Measurements from ENCODE around the gene SLC16A8.

DNA sequence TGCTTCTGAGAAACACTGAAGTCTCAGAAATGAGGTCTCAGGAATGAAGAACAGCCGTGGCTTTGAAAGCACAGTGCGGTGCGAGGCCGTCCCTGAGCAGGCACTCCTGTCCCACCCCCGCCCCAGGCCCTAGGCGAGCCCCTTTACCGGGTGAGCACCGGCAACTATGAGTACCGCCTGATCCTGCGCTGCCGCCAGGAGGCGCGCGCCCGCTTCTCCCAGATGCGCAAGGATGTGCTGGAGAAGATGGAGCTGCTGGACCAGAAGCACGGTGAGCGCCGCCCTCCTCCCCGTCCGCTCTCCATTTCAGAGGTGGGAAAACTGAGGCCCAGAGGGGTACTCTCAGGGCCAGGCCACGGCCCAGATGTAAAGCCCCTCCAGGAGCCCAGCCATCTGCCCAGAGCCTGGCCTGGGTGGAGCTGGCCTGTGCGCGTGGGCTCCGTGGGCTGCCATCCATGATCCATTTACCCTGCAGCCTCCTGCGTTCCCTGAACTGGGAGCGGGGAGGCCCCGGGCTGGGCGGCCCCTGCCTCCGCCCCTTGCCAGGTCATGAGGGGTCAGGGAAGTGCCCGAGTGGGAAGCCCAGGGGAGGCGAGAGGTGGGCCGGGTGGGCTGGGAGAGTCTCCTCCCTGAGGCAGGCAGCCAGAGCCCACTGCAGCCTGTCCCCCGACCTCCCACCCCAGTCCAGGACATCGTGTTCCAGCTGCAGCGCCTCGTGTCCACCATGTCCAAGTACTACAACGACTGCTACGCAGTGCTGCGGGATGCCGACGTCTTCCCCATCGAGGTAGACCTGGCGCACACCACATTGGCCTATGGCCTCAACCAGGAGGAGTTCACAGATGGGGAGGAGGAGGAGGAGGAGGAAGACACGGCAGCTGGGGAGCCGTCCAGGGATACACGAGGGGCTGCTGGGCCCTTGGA lies 9.5 kb downstream of the SLC16A8 start:
- TF ChIP-seq CTCF (tag by site-specific recombination; IDR thresholded peaks at IDR 0.05): no peak
- TF ChIP-seq ZNF274 (IDR thresholded peaks at IDR 0.05; ENCODE audit: low read length): no peak
- TF ChIP-seq ZNF274 (tag by site-specific recombination; IDR thresholded peaks at IDR 0.05; ENCODE audit: borderline replicate concordance): no peak
- TF ChIP-seq ZNF202 (tag by site-specific recombination; IDR thresholded peaks at IDR 0.05; ENCODE audit: borderline replicate concordance): no peak
- no peak for TF ChIP-seq ZBTB21 (tag by site-specific recombination; IDR thresholded peaks at IDR 0.05)
- TF ChIP-seq ZBTB6 (tag by site-specific recombination; IDR thresholded peaks at IDR 0.05): no peak
- TF ChIP-seq, protein P1, sequence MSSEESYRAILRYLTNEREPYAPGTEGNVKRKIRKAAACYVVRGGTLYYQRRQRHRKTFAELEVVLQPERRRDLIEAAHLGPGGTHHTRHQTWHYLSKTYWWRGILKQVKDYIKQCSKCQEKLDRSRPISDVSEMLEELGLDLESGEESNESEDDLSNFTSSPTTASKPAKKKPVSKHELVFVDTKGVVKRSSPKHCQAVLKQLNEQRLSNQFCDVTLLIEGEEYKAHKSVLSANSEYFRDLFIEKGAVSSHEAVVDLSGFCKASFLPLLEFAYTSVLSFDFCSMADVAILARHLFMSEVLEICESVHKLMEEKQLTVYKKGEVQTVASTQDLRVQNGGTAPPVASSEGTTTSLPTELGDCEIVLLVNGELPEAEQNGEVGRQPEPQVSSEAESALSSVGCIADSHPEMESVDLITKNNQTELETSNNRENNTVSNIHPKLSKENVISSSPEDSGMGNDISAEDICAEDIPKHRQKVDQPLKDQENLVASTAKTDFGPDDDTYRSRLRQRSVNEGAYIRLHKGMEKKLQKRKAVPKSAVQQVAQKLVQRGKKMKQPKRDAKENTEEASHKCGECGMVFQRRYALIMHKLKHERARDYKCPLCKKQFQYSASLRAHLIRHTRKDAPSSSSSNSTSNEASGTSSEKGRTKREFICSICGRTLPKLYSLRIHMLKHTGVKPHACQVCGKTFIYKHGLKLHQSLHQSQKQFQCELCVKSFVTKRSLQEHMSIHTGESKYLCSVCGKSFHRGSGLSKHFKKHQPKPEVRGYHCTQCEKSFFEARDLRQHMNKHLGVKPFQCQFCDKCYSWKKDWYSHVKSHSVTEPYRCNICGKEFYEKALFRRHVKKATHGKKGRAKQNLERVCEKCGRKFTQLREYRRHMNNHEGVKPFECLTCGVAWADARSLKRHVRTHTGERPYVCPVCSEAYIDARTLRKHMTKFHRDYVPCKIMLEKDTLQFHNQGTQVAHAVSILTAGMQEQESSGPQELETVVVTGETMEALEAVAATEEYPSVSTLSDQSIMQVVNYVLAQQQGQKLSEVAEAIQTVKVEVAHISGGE (tag by site-specific recombination; conservative IDR thresholded peaks at IDR 0.05; ENCODE audit: low read depth): no peak
- no peak for TF ChIP-seq YY1 (tag by site-specific recombination; IDR thresholded peaks at IDR 0.05)
- TF ChIP-seq, protein P2, sequence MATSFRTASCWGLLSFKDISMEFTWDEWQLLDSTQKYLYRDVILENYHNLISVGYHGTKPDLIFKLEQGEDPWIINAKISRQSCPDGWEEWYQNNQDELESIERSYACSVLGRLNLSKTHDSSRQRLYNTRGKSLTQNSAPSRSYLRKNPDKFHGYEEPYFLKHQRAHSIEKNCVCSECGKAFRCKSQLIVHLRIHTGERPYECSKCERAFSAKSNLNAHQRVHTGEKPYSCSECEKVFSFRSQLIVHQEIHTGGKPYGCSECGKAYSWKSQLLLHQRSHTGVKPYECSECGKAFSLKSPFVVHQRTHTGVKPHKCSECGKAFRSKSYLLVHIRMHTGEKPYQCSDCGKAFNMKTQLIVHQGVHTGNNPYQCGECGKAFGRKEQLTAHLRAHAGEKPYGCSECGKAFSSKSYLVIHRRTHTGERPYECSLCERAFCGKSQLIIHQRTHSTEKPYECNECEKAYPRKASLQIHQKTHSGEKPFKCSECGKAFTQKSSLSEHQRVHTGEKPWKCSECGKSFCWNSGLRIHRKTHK (tag by site-specific recombination; IDR thresholded peaks at IDR 0.05): no peak
- no peak for TF ChIP-seq GLI4 (tag by site-specific recombination; IDR thresholded peaks at IDR 0.05)
- TF ChIP-seq, protein P3, sequence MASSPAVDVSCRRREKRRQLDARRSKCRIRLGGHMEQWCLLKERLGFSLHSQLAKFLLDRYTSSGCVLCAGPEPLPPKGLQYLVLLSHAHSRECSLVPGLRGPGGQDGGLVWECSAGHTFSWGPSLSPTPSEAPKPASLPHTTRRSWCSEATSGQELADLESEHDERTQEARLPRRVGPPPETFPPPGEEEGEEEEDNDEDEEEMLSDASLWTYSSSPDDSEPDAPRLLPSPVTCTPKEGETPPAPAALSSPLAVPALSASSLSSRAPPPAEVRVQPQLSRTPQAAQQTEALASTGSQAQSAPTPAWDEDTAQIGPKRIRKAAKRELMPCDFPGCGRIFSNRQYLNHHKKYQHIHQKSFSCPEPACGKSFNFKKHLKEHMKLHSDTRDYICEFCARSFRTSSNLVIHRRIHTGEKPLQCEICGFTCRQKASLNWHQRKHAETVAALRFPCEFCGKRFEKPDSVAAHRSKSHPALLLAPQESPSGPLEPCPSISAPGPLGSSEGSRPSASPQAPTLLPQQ (tag by site-specific recombination; IDR thresholded peaks at IDR 0.05): no peak
- TF ChIP-seq, protein P4, sequence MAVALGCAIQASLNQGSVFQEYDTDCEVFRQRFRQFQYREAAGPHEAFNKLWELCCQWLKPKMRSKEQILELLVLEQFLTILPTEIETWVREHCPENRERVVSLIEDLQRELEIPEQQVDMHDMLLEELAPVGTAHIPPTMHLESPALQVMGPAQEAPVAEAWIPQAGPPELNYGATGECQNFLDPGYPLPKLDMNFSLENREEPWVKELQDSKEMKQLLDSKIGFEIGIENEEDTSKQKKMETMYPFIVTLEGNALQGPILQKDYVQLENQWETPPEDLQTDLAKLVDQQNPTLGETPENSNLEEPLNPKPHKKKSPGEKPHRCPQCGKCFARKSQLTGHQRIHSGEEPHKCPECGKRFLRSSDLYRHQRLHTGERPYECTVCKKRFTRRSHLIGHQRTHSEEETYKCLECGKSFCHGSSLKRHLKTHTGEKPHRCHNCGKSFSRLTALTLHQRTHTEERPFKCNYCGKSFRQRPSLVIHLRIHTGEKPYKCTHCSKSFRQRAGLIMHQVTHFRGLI (tag by site-specific recombination; IDR thresholded peaks at IDR 0.05): no peak

Data from HEK293 (cell line).